ENCODE results near the gene PAM. TPM values are rescaled to one million over a fixed set of nuclear protein-coding genes. Genes with fewer than 3 reads are reported as not detected.

The PAM gene
- total RNA-seq, 1 experiment from 2014 or later = 90.0 TPM

DNA sequence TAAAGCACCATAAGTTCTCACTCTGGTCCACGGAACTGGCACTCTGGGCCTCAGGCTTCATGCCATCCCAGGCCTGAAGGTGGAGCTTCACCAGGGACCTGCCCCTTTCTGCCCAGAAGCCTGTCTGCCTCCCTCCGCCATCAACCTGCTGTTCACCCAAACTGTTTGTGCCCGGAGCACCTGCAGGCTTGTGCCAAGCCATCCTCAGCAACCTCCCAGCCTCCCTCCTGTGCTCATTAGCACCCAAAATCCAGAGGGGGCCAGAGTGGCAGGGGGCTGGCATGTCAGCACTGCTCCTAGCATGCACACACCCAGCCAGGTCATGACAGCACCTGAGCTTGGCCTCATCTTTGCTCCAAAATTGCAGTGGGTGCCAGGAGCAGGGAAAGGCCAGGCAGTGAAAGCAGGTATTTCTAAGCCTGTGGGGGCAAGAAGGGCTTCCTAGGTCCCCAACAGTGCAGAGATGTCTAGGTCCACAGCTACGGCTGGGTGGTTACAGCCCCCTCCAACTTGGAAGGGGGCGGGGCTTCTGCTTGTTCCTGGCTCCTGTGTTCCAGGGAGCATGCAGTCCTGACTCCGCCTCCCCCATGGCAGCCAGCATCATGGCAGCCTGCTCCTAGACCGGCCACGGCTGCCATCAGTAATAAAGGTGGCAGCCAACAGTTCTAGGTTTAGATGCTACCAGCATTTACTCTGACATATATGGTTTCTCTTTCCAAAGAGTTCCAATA lies 279.7 kb downstream of the PAM start:
- Histone ChIP-seq H2AFZ (ENCODE audit: low read length) (no peak overlapping the region), H3K36me3 (ENCODE audit: low read depth, low read length) (no peaks in the 10 kb centered on the region), H3K4me1 (ENCODE audit: insufficient read depth, low read length) (peaks cover 8% of the 10 kb centered on the region; the same call in 1 of the 2 replicates), H3K9me3 (ENCODE audit: low read length) (no peaks in the 10 kb centered on the region), H4K20me1 (ENCODE audit: low read length) (no peaks in the 10 kb centered on the region), H3F3A (ENCODE audit: low read length, unreplicated experiment) (no peaks in the 10 kb centered on the region), H3K4me3 (ENCODE audit: low read length) (no peak overlapping the region), H3K27me3 (ENCODE audit: low read length) (no peaks in the 10 kb centered on the region), H3K79me2 (ENCODE audit: low read length) (no peaks in the 10 kb centered on the region), H3K27ac (ENCODE audit: low read length) (no peak overlapping the region), H3K9ac (ENCODE audit: low read length) (no peak overlapping the region), H3K9me2 (replicated peaks; ENCODE audit: low read length) (no peaks in the 10 kb centered on the region), H3K4me2 (ENCODE audit: low read length) (no peak overlapping the region)
- CTCF ChIA-PET = no interaction called here
- BruUV-seq (replicated peaks) = no TSS peak
- TF ChIP-seq CTCF (conservative IDR thresholded peaks at IDR 0.05; ENCODE audit: low read depth, low read length) (no peak), EZH2 (IDR thresholded peaks at IDR 0.05; ENCODE audit: low read length, unreplicated experiment) (no peak), EZH2phosphoT487 (IDR thresholded peaks at IDR 0.05; ENCODE audit: borderline replicate concordance, low read length) (no peak)
- POLR2A ChIA-PET (ENCODE audit: unreplicated experiment) = no interaction called here
- intact Hi-C loops (cut with micrococcal nuclease) = no loop called here
- no peak for ATAC-seq
- DNase-seq = no peak

- no peak for TF ChIP-seq CTCF (conservative IDR thresholded peaks at IDR 0.05; ENCODE audit: low read depth, low read length)
- no peak for TF ChIP-seq EZH2phosphoT487 (IDR thresholded peaks at IDR 0.05; ENCODE audit: borderline replicate concordance, low read length)
- no peak for TF ChIP-seq EZH2 (IDR thresholded peaks at IDR 0.05; ENCODE audit: low read length, unreplicated experiment)
- H3K27me3 ChIP-seq (ENCODE audit: low read length) = no peaks in the 10 kb centered on the region
- no peaks in the 10 kb centered on the region for H3K79me2 ChIP-seq (ENCODE audit: low read length)
- BruUV-seq (replicated peaks) = no TSS peak
- H3K9me2 ChIP-seq (replicated peaks; ENCODE audit: low read length) = no peaks in the 10 kb centered on the region
- DNase-seq (no peak), ATAC-seq (no peak)
- H3F3A ChIP-seq (ENCODE audit: low read length, unreplicated experiment) = no peaks in the 10 kb centered on the region
- H3K4me3 ChIP-seq (ENCODE audit: low read length) = no peak overlapping the region
- intact Hi-C loops (cut with micrococcal nuclease) = no loop called here
- no peaks in the 10 kb centered on the region for H3K36me3 ChIP-seq (ENCODE audit: low read depth, low read length)
- H4K20me1 ChIP-seq (ENCODE audit: low read length) = no peaks in the 10 kb centered on the region
- POLR2A ChIA-PET (ENCODE audit: unreplicated experiment) = no interaction called here
- H3K9ac ChIP-seq (ENCODE audit: low read length) = no peak overlapping the region
- H3K27ac ChIP-seq (ENCODE audit: low read length) = no peak overlapping the region
- H2AFZ ChIP-seq (ENCODE audit: low read length) = no peak overlapping the region
- CTCF ChIA-PET = interaction anchor here (1.4 kb wide), 1 partner anchor 354 kb away, joined by 4 read pairs; no protein-coding TSS in a partner anchor
- H3K4me1 ChIP-seq (ENCODE audit: insufficient read depth, low read length) = peaks cover 8% of the 10 kb centered on the region; the same call in 1 of the 2 replicates
- no peak overlapping the region for H3K4me2 ChIP-seq (ENCODE audit: low read length)
- no peaks in the 10 kb centered on the region for H3K9me3 ChIP-seq (ENCODE audit: low read length)
Measured at GRCh38 chr5:103035701-103036100, 280.6 kb downstream of the PAM start.

- no peak overlapping the region for H3K4me2 ChIP-seq (ENCODE audit: low read length)
- no peak overlapping the region for H2AFZ ChIP-seq (ENCODE audit: low read length)
- no peak overlapping the region for H3K4me3 ChIP-seq (ENCODE audit: low read length)
- intact Hi-C loops (cut with micrococcal nuclease) = no loop called here
- no peak overlapping the region for H3K27ac ChIP-seq (ENCODE audit: low read length)
- DNase-seq = no peak
- H3F3A ChIP-seq (ENCODE audit: low read length, unreplicated experiment) = no peaks in the 10 kb centered on the region
- H3K9me2 ChIP-seq (replicated peaks; ENCODE audit: low read length) = no peaks in the 10 kb centered on the region
- ChIA-PET CTCF (interaction anchor here (0.9 to 1.4 kb wide), 2 partner anchors 256 to 355 kb away, joined by 3 to 4 read pairs; no protein-coding TSS in a partner anchor), POLR2A (ENCODE audit: unreplicated experiment) (no interaction called here)
- peaks cover 8% of the 10 kb centered on the region; the same call in 1 of the 2 replicates for H3K4me1 ChIP-seq (ENCODE audit: insufficient read depth, low read length)
- ATAC-seq = no peak
- no peaks in the 10 kb centered on the region for H4K20me1 ChIP-seq (ENCODE audit: low read length)
- BruUV-seq (replicated peaks) = no TSS peak
- no peak overlapping the region for H3K9ac ChIP-seq (ENCODE audit: low read length)
- no peaks in the 10 kb centered on the region for H3K79me2 ChIP-seq (ENCODE audit: low read length)
- H3K36me3 ChIP-seq (ENCODE audit: low read depth, low read length) = no peaks in the 10 kb centered on the region
- no peaks in the 10 kb centered on the region for H3K27me3 ChIP-seq (ENCODE audit: low read length)
- no peaks in the 10 kb centered on the region for H3K9me3 ChIP-seq (ENCODE audit: low read length)
- TF ChIP-seq CTCF (conservative IDR thresholded peaks at IDR 0.05; ENCODE audit: low read depth, low read length) (no peak), EZH2 (IDR thresholded peaks at IDR 0.05; ENCODE audit: low read length, unreplicated experiment) (no peak), EZH2phosphoT487 (IDR thresholded peaks at IDR 0.05; ENCODE audit: borderline replicate concordance, low read length) (no peak)
Measured at GRCh38 chr5:103036601-103037000, 281.5 kb downstream of the PAM start.

All from PC-3 (cell line).